Measurements from ENCODE around the gene TPRN.
"Not testable (repeated sequence)": the region's sequence is repeated elsewhere in the genome, so short reads cannot be mapped to it uniquely, and the experiment has no call there.

Gene TPRN

GRCh38 chr9:137240318-137240840 lies 39.8 kb upstream of the TPRN start:
- Histone ChIP-seq H3K36me3 (ENCODE audit: control insufficient read depth in 4 of 4, insufficient read depth in 4 of 4, low read length in 3 of 4) (peaks cover 0 to 24% (median 17%) of the 10 kb centered on the region in 4 experiments), H3K9me3 (ENCODE audit: control extremely low read depth in 1 of 5, control insufficient read depth in 4 of 5, insufficient read depth in 2 of 5, low read depth in 1 of 5, low read length in 4 of 5) (no peaks in the 10 kb centered on the region), H3K4me3 (ENCODE audit: control insufficient read depth in 1 of 7, extremely low read depth in 1 of 7, insufficient read depth in 4 of 7, low read depth in 2 of 7, low read length in 6 of 7) (peak overlapping the region; percentile 46 to 84 (median 71)), H3K4me1 (ENCODE audit: control extremely low read depth in 1 of 4, control insufficient read depth in 4 of 4, insufficient read depth in 4 of 4, low read length in 3 of 4) (peaks cover 3 to 71% (median 59%) of the 10 kb centered on the region in 4 experiments), H3K27ac (ENCODE audit: insufficient read depth in 1 of 2, low read depth in 1 of 2, low read length in 2 of 2, poor library complexity in 1 of 2, severe bottlenecking in 2 of 2) (peak overlapping the region; percentile 33 to 82), H3K27me3 (replicated peaks in 2 of 5; ENCODE audit: control insufficient read depth in 4 of 5, insufficient read depth in 5 of 5, low read length in 4 of 5) (no peaks in the 10 kb centered on the region)
- peak; percentile 82 to 93 (median 89) for DNase-seq
- ChIA-PET CTCF (interaction anchor here (0.8 to 1.6 kb wide), 9 partner anchors 10 to 64 kb away, joined by 3 to 5 read pairs (median 3); no protein-coding TSS in a partner anchor), POLR2A (interaction anchor here (0.6 to 2.7 kb wide), 11 partner anchors 12 to 458 kb away, joined by 3 to 16 read pairs (median 4); partner anchors contain the start of genes CYSRT1, EXD3, NELFB and NOXA1)
- WGBS (ENCODE audit: insufficient coverage) = 0% methylated on average over 35 of the region's 58 CpGs

- Histone ChIP-seq H3K36me3 (ENCODE audit: control insufficient read depth in 4 of 4, insufficient read depth in 4 of 4, low read length in 3 of 4) (peaks cover 0 to 24% (median 17%) of the 10 kb centered on the region in 4 experiments), H3K27ac (ENCODE audit: insufficient read depth in 1 of 2, low read depth in 1 of 2, low read length in 2 of 2, poor library complexity in 1 of 2, severe bottlenecking in 2 of 2) (peak overlapping the region; percentile 33 to 82), H3K4me1 (ENCODE audit: control extremely low read depth in 1 of 4, control insufficient read depth in 4 of 4, insufficient read depth in 4 of 4, low read length in 3 of 4) (peaks cover 3 to 78% (median 63%) of the 10 kb centered on the region in 4 experiments), H3K4me3 (ENCODE audit: control insufficient read depth in 1 of 7, extremely low read depth in 1 of 7, insufficient read depth in 4 of 7, low read depth in 2 of 7, low read length in 6 of 7) (peak overlapping the region; percentile 46 to 84 (median 71))
- 75% methylated on average over 13 of the region's 27 CpGs for WGBS (ENCODE audit: insufficient coverage)
- H3K9me3 ChIP-seq (ENCODE audit: control extremely low read depth in 1 of 5, control insufficient read depth in 4 of 5, insufficient read depth in 2 of 5, low read depth in 1 of 5, low read length in 4 of 5); DNase-seq; H3K27me3 ChIP-seq (replicated peaks in 2 of 5; ENCODE audit: control insufficient read depth in 4 of 5, insufficient read depth in 5 of 5, low read length in 4 of 5): not testable (repeated sequence)
- POLR2A ChIA-PET = interaction anchor here (0.6 to 2.7 kb wide), 4 partner anchors 15 to 183 kb away, joined by 3 to 16 read pairs (median 10); partner anchors contain the start of genes CYSRT1, EXD3, NELFB and NOXA1
- CTCF ChIA-PET = interaction anchor here (1.0 to 1.6 kb wide), 6 partner anchors 10 to 63 kb away, joined by 3 to 5 read pairs (median 4); no protein-coding TSS in a partner anchor
Observed at GRCh38 chr9:137239541-137240200, 39.1 kb upstream of the TPRN start.

- Histone ChIP-seq H3K4me3 (ENCODE audit: control insufficient read depth in 1 of 7, extremely low read depth in 1 of 7, insufficient read depth in 4 of 7, low read depth in 2 of 7, low read length in 6 of 7) (no peak overlapping the region), H3K4me1 (ENCODE audit: control extremely low read depth in 1 of 4, control insufficient read depth in 4 of 4, insufficient read depth in 4 of 4, low read length in 3 of 4) (peaks cover 3 to 64% (median 57%) of the 10 kb centered on the region in 4 experiments), H3K9me3 (ENCODE audit: control extremely low read depth in 1 of 5, control insufficient read depth in 4 of 5, insufficient read depth in 2 of 5, low read depth in 1 of 5, low read length in 4 of 5) (no peaks in the 10 kb centered on the region), H3K36me3 (ENCODE audit: control insufficient read depth in 4 of 4, insufficient read depth in 4 of 4, low read length in 3 of 4) (peaks cover 0 to 14% (median 12%) of the 10 kb centered on the region in 4 experiments), H3K27ac (ENCODE audit: insufficient read depth in 1 of 2, low read depth in 1 of 2, low read length in 2 of 2, poor library complexity in 1 of 2, severe bottlenecking in 2 of 2) (no peak overlapping the region), H3K27me3 (replicated peaks in 2 of 5; ENCODE audit: control insufficient read depth in 4 of 5, insufficient read depth in 5 of 5, low read length in 4 of 5) (peaks cover 0 to 7% (median 0%) of the 10 kb centered on the region in 5 experiments)
- POLR2A ChIA-PET = no interaction called here
- WGBS (ENCODE audit: insufficient coverage) = 89% methylated on average over 11 of the region's 13 CpGs
- CTCF ChIA-PET = interaction anchor here (0.8 to 4.8 kb wide), 9 partner anchors 10 to 203 kb away, joined by 3 to 25 read pairs (median 4); partner anchors contain the start of genes ANAPC2, CYSRT1, RNF208 and RNF224
- DNase-seq = no peak
Observed at GRCh38 chr9:137237759-137238726, 37.5 kb upstream of the TPRN start.

- no peak for DNase-seq
- Histone ChIP-seq H3K4me3 (ENCODE audit: control insufficient read depth in 1 of 7, extremely low read depth in 1 of 7, insufficient read depth in 4 of 7, low read depth in 2 of 7, low read length in 6 of 7) (peak overlapping the region in 5 of 7 experiments; percentile 19 to 70 (median 52)), H3K36me3 (ENCODE audit: control insufficient read depth in 4 of 4, insufficient read depth in 4 of 4, low read length in 3 of 4) (peaks cover 0 to 3% (median 2%) of the 10 kb centered on the region in 4 experiments), H3K27ac (ENCODE audit: insufficient read depth in 1 of 2, low read depth in 1 of 2, low read length in 2 of 2, poor library complexity in 1 of 2, severe bottlenecking in 2 of 2) (peak overlapping the region in 1 of 2 experiments; percentile 54), H3K4me1 (ENCODE audit: control extremely low read depth in 1 of 4, control insufficient read depth in 4 of 4, insufficient read depth in 4 of 4, low read length in 3 of 4) (peaks cover 0 to 54% (median 49%) of the 10 kb centered on the region in 4 experiments), H3K9me3 (ENCODE audit: control extremely low read depth in 1 of 5, control insufficient read depth in 4 of 5, insufficient read depth in 2 of 5, low read depth in 1 of 5, low read length in 4 of 5) (no peaks in the 10 kb centered on the region), H3K27me3 (replicated peaks in 2 of 5; ENCODE audit: control insufficient read depth in 4 of 5, insufficient read depth in 5 of 5, low read length in 4 of 5) (peaks cover 0 to 7% (median 0%) of the 10 kb centered on the region in 5 experiments)
- ChIA-PET CTCF (interaction anchor here (0.6 to 4.8 kb wide), 22 partner anchors 11 to 459 kb away, joined by 3 to 25 read pairs (median 4); partner anchors contain the start of genes ANAPC2, CYSRT1, RNF224 and SSNA1), POLR2A (interaction anchor here (0.9 to 1.2 kb wide), 2 partner anchors 10 to 109 kb away, joined by 4 to 5 read pairs; partner anchors contain the start of gene RNF224)
- WGBS (ENCODE audit: insufficient coverage) = 23% methylated on average over 8 of the region's 11 CpGs
Observed at GRCh38 chr9:137236936-137237421, 36.4 kb upstream of the TPRN start.

- Histone ChIP-seq H3K27ac (ENCODE audit: insufficient read depth in 1 of 2, low read depth in 1 of 2, low read length in 2 of 2, poor library complexity in 1 of 2, severe bottlenecking in 2 of 2) (peak overlapping the region in 1 of 2 experiments; percentile 54), H3K4me3 (ENCODE audit: control insufficient read depth in 1 of 7, extremely low read depth in 1 of 7, insufficient read depth in 4 of 7, low read depth in 2 of 7, low read length in 6 of 7) (peak overlapping the region in 5 of 7 experiments; percentile 38 to 70 (median 52)), H3K9me3 (ENCODE audit: control extremely low read depth in 1 of 5, control insufficient read depth in 4 of 5, insufficient read depth in 2 of 5, low read depth in 1 of 5, low read length in 4 of 5) (no peaks in the 10 kb centered on the region), H3K4me1 (ENCODE audit: control extremely low read depth in 1 of 4, control insufficient read depth in 4 of 4, insufficient read depth in 4 of 4, low read length in 3 of 4) (peaks cover 0 to 52% (median 45%) of the 10 kb centered on the region in 4 experiments), H3K36me3 (ENCODE audit: control insufficient read depth in 4 of 4, insufficient read depth in 4 of 4, low read length in 3 of 4) (no peaks in the 10 kb centered on the region), H3K27me3 (replicated peaks in 2 of 5; ENCODE audit: control insufficient read depth in 4 of 5, insufficient read depth in 5 of 5, low read length in 4 of 5) (peaks cover 0 to 7% (median 0%) of the 10 kb centered on the region in 5 experiments)
- peak; percentile 88 to 93 (median 92) for DNase-seq
- ChIA-PET POLR2A (interaction anchor here (0.5 to 1.2 kb wide), 3 partner anchors 9 to 701 kb away, joined by 4 to 5 read pairs (median 4); partner anchors contain the start of gene RNF224), CTCF (interaction anchor here (0.6 to 4.8 kb wide), 20 partner anchors 10 to 458 kb away, joined by 3 to 25 read pairs (median 4); partner anchors contain the start of genes ANAPC2, CYSRT1, RNF224 and SSNA1)
- WGBS (ENCODE audit: insufficient coverage) = 6% methylated on average over 26 of the region's 31 CpGs
Observed at GRCh38 chr9:137236238-137236935, 35.8 kb upstream of the TPRN start.

Data from common myeloid progenitor, CD34-positive (primary cell).